Prostate gland (tissue), 2 donors: ENCODE data around the gene TMEM11. TPM values are rescaled to one million over a fixed set of nuclear protein-coding genes. Genes with fewer than 3 reads are reported as not detected.
A peak's percentile ranks its signal among the peaks of the same experiment; 100 is the strongest.
"Not testable (repeated sequence)": the region's sequence is repeated elsewhere in the genome, so short reads cannot be mapped to it uniquely, and the experiment has no call there.

Experiments used
- DNase-seq: peaks from one replicate; pipeline ENCODE4 v3.0.0-alpha.2; 2019; ENCODE audit warnings: low spot score
- H3K27ac ChIP-seq, 2 donors: fragments of 200-600 bp; sonication (generic); 2 replicates each; pipeline ENCODE4 v1.5.1; 2017 to 2019
- H3K27me3 ChIP-seq: fragments of 200-600 bp; sonication (generic); replicated peaks from 2 replicates; pipeline ENCODE4 v1.5.1; 2019; ENCODE audit not compliant: insufficient read depth
- H3K36me3 ChIP-seq, 2 donors: fragments of 200-600 bp; sonication (generic); 1 replicate in 1 of 2; 2 replicates in 1 of 2; pipeline versions ENCODE4 v1.5.1 to v1.8.1; 2017 to 2019
- H3K4me1 ChIP-seq: fragments of 200-600 bp; sonication (generic); replicated peaks from 2 replicates; pipeline ENCODE4 v1.5.1; 2019
- H3K4me3 ChIP-seq, 2 donors: fragments of 200-600 bp; sonication (generic); 2 replicates each; pipeline ENCODE4 v1.5.1; 2017 to 2019
- H3K9me3 ChIP-seq: fragments of 200-600 bp; sonication (generic); 2 replicates; pipeline ENCODE4 v1.5.1; 2017
- CTCF ChIP-seq, 4 experiments: fragments of 200-600 bp in 2 of 4; fragments of 450-650 bp in 2 of 4; sonication (generic) in 2 of 4; IDR thresholded peaks; 1 replicate in 3 of 4; 2 replicates in 1 of 4; pipeline ENCODE4 v1.5.1; 2016 to 2019; ENCODE audit warnings: antibody characterized with exemption in 4 of 4, mild to moderate bottlenecking in 2 of 4, moderate library complexity in 2 of 4
- POLR2A ChIP-seq: fragments of 450-650 bp; IDR thresholded peaks from one replicate; pipeline ENCODE4 v1.6.1; 2016; ENCODE audit warnings: antibody characterized with exemption, mild to moderate bottlenecking
- POLR2AphosphoS5 ChIP-seq: sonication (generic); formaldehyde crosslinking; IDR thresholded peaks from one replicate; pipeline ENCODE4 v1.6.1; 2017; ENCODE audit warnings: antibody characterized with exemption
- WGBS: methylation state at CpG from one replicate; pipeline ENCODE4 v1.1.5; 2018; 5-methylcytosine and 5-hydroxymethylcytosine counted together
- intact Hi-C: fragments of 100-400 bp; cut with DNase I; formaldehyde crosslinking; loops from one replicate; pipeline ENCODE4 v1.14.2; 2022
- total RNA-seq, 2 donors: library from RNA; depleted of rRNA; stranded (reverse); fragments of >200 nt; gene quantifications; one replicate each; pipeline ENCODE4 v1.1.0, GENCODE V29; 2016

The TMEM11 gene
- total RNA-seq, 2 donors from 2014 or later = 33.1 to 44.1 TPM

GRCh38 chr17:21228111-21228510 lies 14.2 kb upstream of the TMEM11 start:
- Histone ChIP-seq H3K36me3 (no peaks in the 10 kb centered on the region), H3K27ac (no peak overlapping the region), H3K27me3 (no peaks in the 10 kb centered on the region), H3K4me1 (no peaks in the 10 kb centered on the region), H3K4me3 (no peak overlapping the region), H3K9me3 (no peaks in the 10 kb centered on the region)
- intact Hi-C loops = no loop called here
- WGBS = 58% methylated on average over 4 of the region's 4 CpGs
- no peak for DNase-seq
- no peak for TF ChIP-seq CTCF (IDR thresholded peaks at IDR 0.05)
- TF ChIP-seq POLR2AphosphoS5 = no peak
- TF ChIP-seq POLR2A = no peak

GRCh38 chr17:21227277-21227676 lies 13.3 kb upstream of the TMEM11 start:
- intact Hi-C loops, H3K4me1 ChIP-seq, H3K4me3 ChIP-seq, H3K27ac ChIP-seq, H3K27me3 ChIP-seq, H3K36me3 ChIP-seq, H3K9me3 ChIP-seq, DNase-seq: not testable (repeated sequence)
- WGBS = 69% methylated on average over 11 of the region's 11 CpGs

- no peak for TF ChIP-seq POLR2AphosphoS5
- no peak for TF ChIP-seq CTCF (IDR thresholded peaks at IDR 0.05)
- no peak for TF ChIP-seq POLR2A
- intact Hi-C loops = no loop called here
- no peaks in the 10 kb centered on the region for H3K9me3 ChIP-seq
- H3K4me3 ChIP-seq = no peak overlapping the region
- H3K27ac ChIP-seq = no peak overlapping the region
- no peak for DNase-seq
- no peaks in the 10 kb centered on the region for H3K27me3 ChIP-seq
- 92% methylated on average over 6 of the region's 6 CpGs for WGBS
- no peaks in the 10 kb centered on the region for H3K4me1 ChIP-seq
- no peaks in the 10 kb centered on the region for H3K36me3 ChIP-seq
These were observed 9.1 kb upstream of the TMEM11 start for GRCh38 chr17:21223086-21223485.

GRCh38 chr17:21218831-21219380 lies 4.9 kb upstream of the TMEM11 start:
- no peaks in the 10 kb centered on the region for H3K9me3 ChIP-seq
- TF ChIP-seq POLR2AphosphoS5 (peak; percentile 24), CTCF (IDR thresholded peaks at IDR 0.05) (no peak), POLR2A (no peak)
- WGBS = 74% methylated on average over 3 of the region's 3 CpGs
- H3K27ac ChIP-seq = no peak overlapping the region
- no peak overlapping the region for H3K4me3 ChIP-seq
- peaks cover 5% of the 10 kb centered on the region for H3K4me1 ChIP-seq
- intact Hi-C loops = loop anchor here (5.0 kb wide), 1 partner anchor 33 kb away; the partner anchor contains the start of gene NATD1
- no peaks in the 10 kb centered on the region for H3K27me3 ChIP-seq
- DNase-seq = no peak
- H3K36me3 ChIP-seq = no peaks in the 10 kb centered on the region

- intact Hi-C loops = loop anchor here (5.0 kb wide), 1 partner anchor 34 kb away; the partner anchor contains the start of gene NATD1
- H3K27ac ChIP-seq = no peak overlapping the region
These were observed 4.1 kb upstream of the TMEM11 start for GRCh38 chr17:21218101-21218500.

More at GRCh38 chr17:21218101-21218500, 4.1 kb upstream of the TMEM11 start:
- no peak for DNase-seq
- no peaks in the 10 kb centered on the region for H3K36me3 ChIP-seq
- no peak for TF ChIP-seq CTCF (IDR thresholded peaks at IDR 0.05)
- TF ChIP-seq POLR2A = no peak
- no peak for TF ChIP-seq POLR2AphosphoS5
- H3K27me3 ChIP-seq = no peaks in the 10 kb centered on the region
- H3K4me1 ChIP-seq = peaks cover 5% of the 10 kb centered on the region
- H3K4me3 ChIP-seq = no peak overlapping the region
- H3K9me3 ChIP-seq = no peaks in the 10 kb centered on the region
- 76% methylated on average over 2 of the region's 3 CpGs for WGBS
